Activated naive CD4-positive, alpha-beta T cell treated with anti-CD3 and anti-CD28 coated beads, Interleukin-2, amount 50 U/mL, for 72 hours (primary cell): ENCODE data around the gene SLC9A5. TPM values are rescaled to one million over a fixed set of nuclear protein-coding genes. Genes with fewer than 3 reads are reported as not detected.

Experiments
- ATAC-seq, 2 donors: fragments of 150-1000 bp; cut with Tn5 transposase; 2 replicates each; pipeline ENCODE4 v1.10.0; 2021; ENCODE audit warnings: mild to moderate bottlenecking in 2 of 2, moderate library complexity in 2 of 2
- DNase-seq, 2 donors: peaks; one replicate each; pipeline ENCODE4 v3.0.0; 2021 to 2022; ENCODE audit warnings: low spot score in 2 of 2
- H3K27ac Mint-ChIP-seq, 2 donors: one replicate each; pipeline ENCODE4 v1.8.0; 2022; ENCODE audit warnings: mild to moderate bottlenecking in 2 of 2, mixed read lengths in 2 of 2
- H3K36me3 Mint-ChIP-seq, 2 donors: one replicate each; pipeline ENCODE4 v1.8.0; 2022; ENCODE audit warnings: mixed read lengths in 2 of 2
- H3K9me3 Mint-ChIP-seq, 2 donors: one replicate each; pipeline ENCODE4 v1.8.0; 2022; ENCODE audit warnings: mixed read lengths in 2 of 2
- total RNA-seq, 2 donors: library from RNA; stranded (reverse); gene quantifications; one replicate each; pipeline ENCODE4 v1.2.3, GENCODE V29; 2022

The SLC9A5 gene
- total RNA-seq, 2 donors from 2014 or later, result 8.3 to 13.6 TPM

GRCh38 chr16:67245674-67246080, 3.1 kb upstream of the SLC9A5 start:
- Mint-ChIP-seq H3K9me3 (no peaks in the 10 kb centered on the region), H3K27ac (peak overlapping the region; percentile 90 to 91), H3K36me3 (peaks cover 5 to 7% of the 10 kb centered on the region in 2 donors)
- ATAC-seq, result no peak
- DNase-seq, result no peak

- no peaks in the 10 kb centered on the region for H3K9me3 Mint-ChIP-seq
- peak; percentile 67 to 90 for DNase-seq
- H3K36me3 Mint-ChIP-seq, result peaks cover 5 to 7% of the 10 kb centered on the region in 2 donors
- peak; percentile 21 to 48 for ATAC-seq
- H3K27ac Mint-ChIP-seq, result peak overlapping the region; percentile 22 to 91
Observed at GRCh38 chr16:67246081-67246755, 2.6 kb upstream of the SLC9A5 start.

GRCh38 chr16:67246756-67247191, 2.0 kb upstream of the SLC9A5 start:
- DNase-seq (peak in 1 of 2 donors; percentile 51), ATAC-seq (peak; percentile 1 to 13)
- H3K27ac Mint-ChIP-seq, result peak overlapping the region; percentile 60 to 91
- H3K9me3 Mint-ChIP-seq, result no peaks in the 10 kb centered on the region
- peaks cover 5 to 7% of the 10 kb centered on the region in 2 donors for H3K36me3 Mint-ChIP-seq

- Mint-ChIP-seq H3K36me3 (peaks cover 5 to 7% of the 10 kb centered on the region in 2 donors), H3K27ac (peak within 1 kb of the TSS; percentile 81 to 91), H3K9me3 (no peaks in the 10 kb centered on the region)
- peak; percentile 98 to 100 for DNase-seq
- ATAC-seq, result peak; percentile 53 to 77
Observed at GRCh38 chr16:67247192-67248072, 1.3 kb upstream of the SLC9A5 start, which contains the start of gene FHOD1. FHOD1 (minus strand) TSS chr16:67247481; CDS start chr16:67247410, 71 bp downstream.

GRCh38 chr16:67248073-67248400, 742 bp upstream of the SLC9A5 start:
- no peak for DNase-seq
- ATAC-seq, result no peak
- Mint-ChIP-seq H3K9me3 (no peaks in the 10 kb centered on the region), H3K27ac (peak overlapping the region; percentile 79 to 91), H3K36me3 (peaks cover 5 to 7% of the 10 kb centered on the region in 2 donors)

- Mint-ChIP-seq H3K27ac (peak overlapping the region in 1 of 2 donors; percentile 72), H3K9me3 (no peaks in the 10 kb centered on the region), H3K36me3 (peaks cover 5 to 11% of the 10 kb centered on the region in 2 donors)
- DNase-seq, result no peak
- ATAC-seq, result no peak
Observed at GRCh38 chr16:67249178-67250044, 632 bp downstream of the SLC9A5 start.

GRCh38 chr16:67250045-67250327, 1.2 kb downstream of the SLC9A5 start:
- DNase-seq (no peak), ATAC-seq (no peak)
- peaks cover 5 to 11% of the 10 kb centered on the region in 2 donors for H3K36me3 Mint-ChIP-seq
- H3K27ac Mint-ChIP-seq, result peak overlapping the region in 1 of 2 donors; percentile 72
- H3K9me3 Mint-ChIP-seq, result no peaks in the 10 kb centered on the region

GRCh38 chr16:67252609-67253497, 4.1 kb downstream of the SLC9A5 start:
- no peaks in the 10 kb centered on the region for H3K9me3 Mint-ChIP-seq
- H3K36me3 Mint-ChIP-seq, result peaks cover under 1 to 7% of the 10 kb centered on the region in 2 donors
- ATAC-seq (no peak), DNase-seq (no peak)
- no peak overlapping the region for H3K27ac Mint-ChIP-seq

GRCh38 chr16:67254801-67255552, 6.2 kb downstream of the SLC9A5 start:
- Mint-ChIP-seq H3K9me3 (no peaks in the 10 kb centered on the region), H3K27ac (no peak overlapping the region), H3K36me3 (peaks cover 0 to 4% of the 10 kb centered on the region in 2 donors)
- no peak for DNase-seq
- no peak for ATAC-seq

- H3K36me3 Mint-ChIP-seq, result peaks cover 0 to 4% of the 10 kb centered on the region in 2 donors
- no peaks in the 10 kb centered on the region for H3K9me3 Mint-ChIP-seq
- H3K27ac Mint-ChIP-seq, result no peak overlapping the region
- DNase-seq (no peak), ATAC-seq (no peak)
Observed at GRCh38 chr16:67255553-67256221, 6.9 kb downstream of the SLC9A5 start.

- Mint-ChIP-seq H3K36me3 (peaks cover 0 to 4% of the 10 kb centered on the region in 2 donors), H3K9me3 (no peaks in the 10 kb centered on the region), H3K27ac (no peak overlapping the region)
- ATAC-seq (no peak), DNase-seq (no peak)
Observed at GRCh38 chr16:67256701-67257230, 8.0 kb downstream of the SLC9A5 start.

GRCh38 chr16:67257486-67258160, 8.8 kb downstream of the SLC9A5 start:
- ATAC-seq (no peak), DNase-seq (peak in 1 of 2 donors; percentile 50)
- H3K27ac Mint-ChIP-seq, result peak overlapping the region in 1 of 2 donors; percentile 13
- peaks cover 0 to 4% of the 10 kb centered on the region in 2 donors for H3K36me3 Mint-ChIP-seq
- no peaks in the 10 kb centered on the region for H3K9me3 Mint-ChIP-seq

- Mint-ChIP-seq H3K9me3 (no peaks in the 10 kb centered on the region), H3K36me3 (peaks cover 0 to 3% of the 10 kb centered on the region in 2 donors), H3K27ac (peak overlapping the region in 1 of 2 donors; percentile 13)
- DNase-seq (no peak), ATAC-seq (no peak)
Observed at GRCh38 chr16:67258161-67258835, 9.5 kb downstream of the SLC9A5 start.
